Measurements from ENCODE around the gene LYPD3.

GRCh38 chr19:43495082-43495481, 29.7 kb upstream of the LYPD3 start:
- TF ChIP-seq CTCF (IDR thresholded peaks at IDR 0.05) (no peak), EZH2phosphoT487 (IDR thresholded peaks at IDR 0.05) (no peak)

All from neural progenitor cell (in vitro differentiated cells).